HL-60 (cell line): ENCODE data around the gene LRRC73.
"Not testable (repeated sequence)": the region's sequence is repeated elsewhere in the genome, so short reads cannot be mapped to it uniquely, and the experiment has no call there.

Experiments used
- DNase-seq, 2 experiments: peaks; one replicate each; pipeline ENCODE4 v3.0.0-alpha.2; 2010 to 2020; ENCODE audit warnings: low read depth in 1 of 2, low spot score in 1 of 2
- H3K27ac ChIP-seq: fragments of 250-450 bp; sonication (Bioruptor Pico); replicated peaks from 2 replicates; pipeline ENCODE4 v1.5.1; 2020; ENCODE audit warnings: mild to moderate bottlenecking, moderate library complexity
- H3K27me3 ChIP-seq: fragments of 250-450 bp; sonication (Bioruptor Pico); 2 replicates; pipeline ENCODE4 v1.5.1; 2021; ENCODE audit warnings: mild to moderate bottlenecking, moderate library complexity; ENCODE audit not compliant: insufficient read depth, poor library complexity, severe bottlenecking
- H3K4me3 ChIP-seq: replicated peaks from 2 replicates; pipeline ENCODE4 v1.5.1; 2011; ENCODE audit warnings: mild to moderate bottlenecking, control low read depth, low read length; ENCODE audit not compliant: insufficient read depth
- CTCF ChIP-seq: IDR thresholded peaks from one replicate; pipeline ENCODE4 v1.5.1; 2011; ENCODE audit warnings: low read length, control low read depth, inconsistent platforms; ENCODE audit not compliant: insufficient read depth
- GABPA ChIP-seq: IDR thresholded peaks from 2 replicates; pipeline ENCODE4 v1.6.1; 2012; ENCODE audit warnings: low read depth
- POLR2AphosphoS5 ChIP-seq: IDR thresholded peaks from 2 replicates; pipeline ENCODE4 v1.6.1; 2012; ENCODE audit warnings: low read depth
- REST ChIP-seq: IDR thresholded peaks from 2 replicates; pipeline ENCODE4 v1.6.1; 2012; ENCODE audit warnings: low read depth; ENCODE audit not compliant: insufficient replicate concordance
- SPI1 ChIP-seq: IDR thresholded peaks from 2 replicates; pipeline ENCODE4 v1.6.1; 2012; ENCODE audit warnings: low read depth, mild to moderate bottlenecking, borderline replicate concordance

LRRC73 gene

GRCh38 chr6:43460032-43460431 lies 50.1 kb downstream of the LRRC73 start:
- Histone ChIP-seq H3K27me3 (peaks cover 13% of the 10 kb centered on the region), H3K4me3 (no peak overlapping the region), H3K27ac (no peak overlapping the region)
- TF ChIP-seq CTCF: no peak
- no peak for TF ChIP-seq REST
- TF ChIP-seq POLR2AphosphoS5: no peak
- no peak for TF ChIP-seq SPI1
- no peak for TF ChIP-seq GABPA
- no peak for DNase-seq

GRCh38 chr6:43459535-43459934 lies 50.6 kb downstream of the LRRC73 start:
- H3K4me3 ChIP-seq: no peak overlapping the region
- DNase-seq: no peak
- no peak overlapping the region for H3K27ac ChIP-seq
- no peak for TF ChIP-seq POLR2AphosphoS5
- peaks cover 13% of the 10 kb centered on the region for H3K27me3 ChIP-seq

GRCh38 chr6:43458154-43458553 lies 52.0 kb downstream of the LRRC73 start:
- peaks cover 13% of the 10 kb centered on the region for H3K27me3 ChIP-seq
- not testable (repeated sequence) for H3K27ac ChIP-seq, H3K4me3 ChIP-seq, DNase-seq

GRCh38 chr6:43457643-43458042 lies 52.5 kb downstream of the LRRC73 start:
- Histone ChIP-seq H3K27me3 (peaks cover 13% of the 10 kb centered on the region), H3K4me3 (no peak overlapping the region), H3K27ac (no peak overlapping the region)
- TF ChIP-seq POLR2AphosphoS5 (no peak), SPI1 (no peak), REST (no peak), CTCF (no peak), GABPA (no peak)
- DNase-seq: no peak
